Karpas-422 (cell line): Measurements from ENCODE around the gene NPSR1. TPM values are rescaled to one million over a fixed set of nuclear protein-coding genes. Genes with fewer than 3 reads are reported as not detected.
"Not testable (repeated sequence)": the region's sequence is repeated elsewhere in the genome, so short reads cannot be mapped to it uniquely, and the experiment has no call there.

Source experiments
- DNase-seq: peaks from one replicate; pipeline ENCODE4 v3.0.0-alpha.2; 2015
- H2AFZ ChIP-seq: fragments of 200-600 bp; sonication (generic); 2 replicates; pipeline ENCODE4 v1.6.1; 2014; ENCODE audit warnings: antibody characterized with exemption, low read length, mixed read lengths
- H3K27ac ChIP-seq: fragments of 200-600 bp; sonication (generic); 2 replicates; pipeline ENCODE4 v1.5.1; 2014; ENCODE audit warnings: mild to moderate bottlenecking, low read length, moderate library complexity
- H3K27me3 ChIP-seq: fragments of 200-600 bp; sonication (generic); 2 replicates; pipeline ENCODE4 v1.6.1; 2014; ENCODE audit warnings: low read length, mixed read lengths
- H3K36me3 ChIP-seq: fragments of 200-600 bp; sonication (generic); 2 replicates; pipeline ENCODE4 v1.6.1; 2014; ENCODE audit warnings: low read length, mixed read lengths; ENCODE audit not compliant: insufficient read depth
- H3K4me1 ChIP-seq: fragments of 200-600 bp; sonication (generic); 2 replicates; pipeline ENCODE4 v1.6.1; 2014; ENCODE audit warnings: mild to moderate bottlenecking, low read length, mixed read lengths
- H3K4me2 ChIP-seq: fragments of 200-600 bp; sonication (generic); 2 replicates; pipeline ENCODE4 v1.6.1; 2014; ENCODE audit warnings: low read length, low read depth, mild to moderate bottlenecking; ENCODE audit not compliant: poor library complexity, severe bottlenecking
- H3K4me3 ChIP-seq: fragments of 200-600 bp; sonication (generic); 2 replicates; pipeline ENCODE4 v1.5.1; 2014; ENCODE audit warnings: mild to moderate bottlenecking, antibody characterized with exemption, low read length, mixed read lengths
- H3K79me2 ChIP-seq: fragments of 200-600 bp; sonication (generic); 2 replicates; pipeline ENCODE4 v1.6.1; 2014; ENCODE audit warnings: mild to moderate bottlenecking, low read length, mixed read lengths
- H3K9ac ChIP-seq: fragments of 200-600 bp; sonication (generic); 2 replicates; pipeline ENCODE4 v1.6.0; 2014; ENCODE audit warnings: low read length
- H3K9me2 ChIP-seq: fragments of 200-600 bp; sonication (generic), shearing (Covaris generic); replicated peaks from 2 replicates; pipeline ENCODE4 v1.6.0; 2014; ENCODE audit warnings: mild to moderate bottlenecking, low read length, moderate library complexity; ENCODE audit not compliant: insufficient read depth
- H3K9me3 ChIP-seq: fragments of 300-700, 200-600 bp; sonication (generic); 2 replicates; pipeline ENCODE4 v1.6.1; 2014; ENCODE audit warnings: low read length, mixed read lengths
- H4K20me1 ChIP-seq: fragments of 200-600 bp; sonication (generic); 2 replicates; pipeline ENCODE4 v1.6.1; 2014; ENCODE audit warnings: mild to moderate bottlenecking, antibody characterized with exemption, low read length, low read depth; ENCODE audit not compliant: insufficient read depth
- total RNA-seq: library from RNA; depleted of rRNA; stranded (reverse); fragments of >200 nt; shearing (Covaris generic); gene quantifications from 2 replicates; pipeline ENCODE4 v1.2.3, GENCODE V29; 2014; ENCODE audit warnings: low replicate concordance; rRNA removed

NPSR1 gene
- total RNA-seq, result not detected in 2 replicates

DNA sequence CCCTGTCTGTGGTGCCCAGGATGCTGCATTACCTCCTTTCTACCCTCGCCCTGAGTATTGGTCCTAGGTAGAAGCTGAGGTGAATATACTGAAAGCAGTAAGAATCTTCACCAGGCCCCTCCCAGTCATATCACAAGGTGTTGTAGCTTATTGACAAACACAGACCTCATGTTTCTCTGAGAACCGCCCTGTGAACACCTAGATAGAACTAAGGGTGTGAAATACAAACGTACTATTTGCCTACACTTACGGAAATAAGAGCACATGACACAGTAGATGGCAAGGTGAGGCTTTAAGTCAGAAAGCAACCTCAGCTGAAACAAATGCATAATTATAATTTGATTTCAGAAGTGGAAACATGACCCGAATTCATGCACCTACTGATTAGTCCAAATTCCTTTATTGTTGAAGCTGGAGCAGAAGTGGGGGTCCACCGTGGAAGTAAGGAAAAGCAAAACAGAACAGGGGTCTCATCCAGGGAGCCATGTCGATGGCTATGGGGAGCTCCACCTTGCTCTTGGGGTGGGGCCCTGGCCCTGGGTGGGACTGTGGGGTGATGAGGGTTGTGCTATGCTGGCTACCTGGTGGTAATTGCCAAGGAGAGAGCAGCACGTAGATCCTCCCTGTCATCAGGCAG, at the start of gene NPSR1:
Gene NPSR1 (plus strand): TSS at position 587 of the 637 bp plus-strand sequence. CDS start 195 bp downstream, outside the sequence.
- Histone ChIP-seq H3K36me3 (no peaks in the 10 kb centered on the region), H3K27me3 (no peaks in the 10 kb centered on the region), H3K4me1 (no peaks in the 10 kb centered on the region), H3K9ac (no peak within 1 kb of the TSS), H3K27ac (no peak within 1 kb of the TSS), H4K20me1 (no peaks in the 10 kb centered on the region), H2AFZ (no peak within 1 kb of the TSS), H3K4me2 (no peak within 1 kb of the TSS), H3K9me2 (no peaks in the 10 kb centered on the region), H3K79me2 (no peaks in the 10 kb centered on the region), H3K9me3 (no peaks in the 10 kb centered on the region), H3K4me3 (no peak within 1 kb of the TSS)
- no peak for DNase-seq

DNA sequence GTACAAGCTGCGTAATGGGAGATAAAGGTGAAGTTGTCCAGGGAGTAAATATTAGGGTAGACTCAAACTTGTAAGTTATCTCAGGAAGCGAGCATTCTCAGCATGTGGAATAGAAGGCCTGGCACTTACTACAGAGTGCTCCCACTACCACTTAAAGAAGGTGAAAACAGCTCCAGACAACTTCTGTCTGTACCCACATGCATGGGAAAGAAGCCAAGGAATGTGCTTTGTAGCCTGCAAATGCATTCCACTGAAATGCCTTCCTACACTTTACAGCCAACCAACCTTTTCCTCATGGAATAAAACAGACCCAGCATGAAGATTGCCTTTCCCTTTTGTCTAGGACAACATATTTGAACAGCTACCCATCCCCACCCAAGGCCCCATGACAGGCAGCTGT, 45.4 kb upstream of the NPSR1 start:
- Histone ChIP-seq H3K27me3 (no peaks in the 10 kb centered on the region), H2AFZ (no peak overlapping the region), H3K4me1 (no peaks in the 10 kb centered on the region), H3K36me3 (no peaks in the 10 kb centered on the region), H3K27ac (no peak overlapping the region), H3K79me2 (no peaks in the 10 kb centered on the region), H3K4me2 (no peak overlapping the region), H4K20me1 (no peaks in the 10 kb centered on the region), H3K9me3 (no peaks in the 10 kb centered on the region), H3K9ac (no peak overlapping the region), H3K4me3 (no peak overlapping the region), H3K9me2 (no peaks in the 10 kb centered on the region)
- no peak for DNase-seq

- Histone ChIP-seq H3K4me2 (no peak overlapping the region), H3K36me3 (no peaks in the 10 kb centered on the region), H3K9me3 (no peaks in the 10 kb centered on the region), H3K9me2 (no peaks in the 10 kb centered on the region), H3K27me3 (no peaks in the 10 kb centered on the region), H2AFZ (no peak overlapping the region), H3K4me1 (no peaks in the 10 kb centered on the region), H4K20me1 (no peaks in the 10 kb centered on the region), H3K79me2 (no peaks in the 10 kb centered on the region), H3K9ac (no peak overlapping the region), H3K4me3 (no peak overlapping the region), H3K27ac (no peak overlapping the region)
- DNase-seq, result no peak
Measured at GRCh38 chr7:34620425-34620824, 37.6 kb upstream of the NPSR1 start.

- Histone ChIP-seq H2AFZ (no peak overlapping the region), H3K27me3 (no peaks in the 10 kb centered on the region), H3K79me2 (no peaks in the 10 kb centered on the region), H3K9ac (no peak overlapping the region), H3K27ac (no peak overlapping the region), H4K20me1 (no peaks in the 10 kb centered on the region), H3K36me3 (no peaks in the 10 kb centered on the region), H3K9me2 (no peaks in the 10 kb centered on the region), H3K4me1 (no peaks in the 10 kb centered on the region), H3K4me3 (no peak overlapping the region), H3K4me2 (no peak overlapping the region), H3K9me3 (no peaks in the 10 kb centered on the region)
- no peak for DNase-seq
Measured at GRCh38 chr7:34622182-34622581, 35.8 kb upstream of the NPSR1 start.

DNA sequence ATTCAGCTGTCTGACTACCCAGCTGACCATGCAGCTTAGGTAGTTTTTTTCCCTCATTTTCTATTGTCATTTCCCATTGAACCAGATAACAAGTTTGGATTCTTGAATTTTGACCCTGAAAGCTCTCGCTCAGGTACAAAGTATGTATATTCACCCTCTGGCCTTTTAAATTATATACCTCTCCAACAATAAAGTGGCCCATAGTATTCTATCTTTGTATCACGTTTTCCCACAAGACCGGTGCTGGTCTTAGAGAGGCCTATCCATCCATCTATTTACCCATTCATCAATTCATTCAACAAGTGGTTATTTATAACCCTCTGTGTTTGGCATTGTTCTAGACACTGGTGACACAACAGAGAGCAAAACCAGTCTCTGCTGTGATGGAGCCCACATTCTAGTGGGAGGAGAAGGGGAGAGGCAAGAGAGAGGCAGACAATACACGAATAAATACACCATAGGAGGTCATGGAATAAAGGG, 35.2 kb upstream of the NPSR1 start:
- no peak overlapping the region for H3K4me2 ChIP-seq
- H3K36me3 ChIP-seq, result no peaks in the 10 kb centered on the region
- no peaks in the 10 kb centered on the region for H4K20me1 ChIP-seq
- H3K4me3 ChIP-seq, result no peak overlapping the region
- no peak overlapping the region for H3K9ac ChIP-seq
- no peaks in the 10 kb centered on the region for H3K9me3 ChIP-seq
- no peak overlapping the region for H3K27ac ChIP-seq
- H3K27me3 ChIP-seq, result no peaks in the 10 kb centered on the region
- no peak overlapping the region for H2AFZ ChIP-seq
- H3K4me1 ChIP-seq, result no peaks in the 10 kb centered on the region
- no peaks in the 10 kb centered on the region for H3K9me2 ChIP-seq
- DNase-seq, result no peak
- no peaks in the 10 kb centered on the region for H3K79me2 ChIP-seq

- not testable (repeated sequence) for DNase-seq, H3K27ac ChIP-seq, H3K36me3 ChIP-seq, H3K79me2 ChIP-seq, H3K4me2 ChIP-seq, H3K4me3 ChIP-seq, H4K20me1 ChIP-seq, H3K9me3 ChIP-seq, H3K9me2 ChIP-seq, H2AFZ ChIP-seq, H3K4me1 ChIP-seq, H3K9ac ChIP-seq, H3K27me3 ChIP-seq
Measured at GRCh38 chr7:34628618-34629017, 29.4 kb upstream of the NPSR1 start.

DNA sequence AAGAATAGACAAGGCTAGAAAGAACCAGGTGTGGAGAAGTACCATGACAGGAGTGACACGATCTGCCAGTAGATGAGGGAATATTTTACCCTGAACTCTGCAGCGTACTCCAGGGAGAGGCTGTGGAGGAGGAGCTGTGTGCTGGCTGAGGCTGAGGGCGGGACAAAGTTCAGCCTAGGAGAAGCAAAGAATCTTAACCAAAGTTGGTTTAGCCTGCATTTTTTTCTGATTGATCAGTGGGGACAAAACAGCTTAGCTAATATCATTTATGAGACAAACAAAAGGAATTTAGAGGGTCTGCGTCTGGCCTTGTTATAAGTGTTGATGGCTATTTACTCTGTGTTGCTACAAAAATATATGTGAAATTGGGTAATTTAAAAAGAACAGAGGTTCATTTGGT, 5.2 kb upstream of the NPSR1 start:
- Histone ChIP-seq H3K27me3 (no peaks in the 10 kb centered on the region), H2AFZ (no peak overlapping the region), H3K79me2 (no peaks in the 10 kb centered on the region), H3K9me3 (no peaks in the 10 kb centered on the region), H3K9ac (no peak overlapping the region), H3K4me1 (no peaks in the 10 kb centered on the region), H3K27ac (no peak overlapping the region), H3K4me2 (no peak overlapping the region), H4K20me1 (no peaks in the 10 kb centered on the region), H3K4me3 (no peak overlapping the region), H3K36me3 (no peaks in the 10 kb centered on the region), H3K9me2 (no peaks in the 10 kb centered on the region)
- DNase-seq, result no peak

DNA sequence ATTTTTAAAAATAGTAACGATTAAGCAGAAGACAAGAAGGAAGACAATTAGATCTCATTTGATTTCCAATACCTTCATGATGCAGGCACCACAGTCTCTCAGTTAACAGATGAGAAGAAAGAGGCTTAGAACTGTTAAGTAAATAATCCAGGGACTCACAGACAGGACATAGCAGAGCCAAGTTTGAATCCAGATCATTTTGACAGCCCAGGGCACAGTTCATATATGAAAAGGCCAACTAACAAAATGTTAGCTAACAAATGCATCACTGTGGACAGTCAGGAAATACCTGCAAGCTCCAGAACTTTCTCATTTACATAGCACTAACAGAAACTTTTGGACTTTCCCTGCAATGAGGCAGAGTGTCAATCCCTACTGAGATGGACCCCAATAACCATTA, 4.2 kb upstream of the NPSR1 start:
- Histone ChIP-seq H3K9me2 (no peaks in the 10 kb centered on the region), H3K79me2 (no peaks in the 10 kb centered on the region), H3K36me3 (no peaks in the 10 kb centered on the region), H3K4me1 (no peaks in the 10 kb centered on the region), H2AFZ (no peak overlapping the region), H3K4me2 (no peak overlapping the region), H3K27me3 (no peaks in the 10 kb centered on the region), H3K27ac (no peak overlapping the region), H4K20me1 (no peaks in the 10 kb centered on the region), H3K9me3 (no peaks in the 10 kb centered on the region), H3K9ac (no peak overlapping the region), H3K4me3 (no peak overlapping the region)
- no peak for DNase-seq
